ENCODE measurements around the gene HS2ST1.
"Not testable (repeated sequence)": the region's sequence is repeated elsewhere in the genome, so short reads cannot be mapped to it uniquely, and the experiment has no call there.

Gene HS2ST1

GRCh38 chr1:87062687-87063086 is 148.3 kb downstream of the HS2ST1 start:
- H3K27me3 ChIP-seq, result no peaks in the 10 kb centered on the region
- H3K36me3 ChIP-seq, result no peaks in the 10 kb centered on the region
- H3K4me1 ChIP-seq, result peaks cover 0 to 18% (median 2%) of the 10 kb centered on the region in 4 donors
- no peak for DNase-seq
- H3K9me3 ChIP-seq, result no peaks in the 10 kb centered on the region
- H3K4me3 ChIP-seq, result no peak overlapping the region
- intact Hi-C loops (cut with DNase I; ENCODE audit: low total_unique reads), result no loop called here
- no peak overlapping the region for H3K27ac ChIP-seq
- TF ChIP-seq, protein P1, sequence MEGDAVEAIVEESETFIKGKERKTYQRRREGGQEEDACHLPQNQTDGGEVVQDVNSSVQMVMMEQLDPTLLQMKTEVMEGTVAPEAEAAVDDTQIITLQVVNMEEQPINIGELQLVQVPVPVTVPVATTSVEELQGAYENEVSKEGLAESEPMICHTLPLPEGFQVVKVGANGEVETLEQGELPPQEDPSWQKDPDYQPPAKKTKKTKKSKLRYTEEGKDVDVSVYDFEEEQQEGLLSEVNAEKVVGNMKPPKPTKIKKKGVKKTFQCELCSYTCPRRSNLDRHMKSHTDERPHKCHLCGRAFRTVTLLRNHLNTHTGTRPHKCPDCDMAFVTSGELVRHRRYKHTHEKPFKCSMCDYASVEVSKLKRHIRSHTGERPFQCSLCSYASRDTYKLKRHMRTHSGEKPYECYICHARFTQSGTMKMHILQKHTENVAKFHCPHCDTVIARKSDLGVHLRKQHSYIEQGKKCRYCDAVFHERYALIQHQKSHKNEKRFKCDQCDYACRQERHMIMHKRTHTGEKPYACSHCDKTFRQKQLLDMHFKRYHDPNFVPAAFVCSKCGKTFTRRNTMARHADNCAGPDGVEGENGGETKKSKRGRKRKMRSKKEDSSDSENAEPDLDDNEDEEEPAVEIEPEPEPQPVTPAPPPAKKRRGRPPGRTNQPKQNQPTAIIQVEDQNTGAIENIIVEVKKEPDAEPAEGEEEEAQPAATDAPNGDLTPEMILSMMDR (IDR thresholded peaks at IDR 0.05), result no peak

- no peaks in the 10 kb centered on the region for H3K27me3 ChIP-seq
- no peaks in the 10 kb centered on the region for H3K9me3 ChIP-seq
- H3K4me1 ChIP-seq, result peaks cover 0 to 2% (median 0%) of the 10 kb centered on the region in 4 donors
- TF ChIP-seq, protein P1 (IDR thresholded peaks at IDR 0.05), result no peak
- H3K4me3 ChIP-seq, result no peak overlapping the region
- H3K27ac ChIP-seq, result no peak overlapping the region
- intact Hi-C loops (cut with DNase I; ENCODE audit: low total_unique reads), result no loop called here
- no peak for DNase-seq
- no peaks in the 10 kb centered on the region for H3K36me3 ChIP-seq
These were observed 149.9 kb downstream of the HS2ST1 start for GRCh38 chr1:87064309-87064708.

- intact Hi-C loops (cut with DNase I; ENCODE audit: low total_unique reads), result no loop called here
- no peaks in the 10 kb centered on the region for H3K36me3 ChIP-seq
- H3K9me3 ChIP-seq, result no peaks in the 10 kb centered on the region
- DNase-seq, result no peak
- no peak overlapping the region for H3K4me3 ChIP-seq
- TF ChIP-seq, protein P1 (IDR thresholded peaks at IDR 0.05), result no peak
- no peak overlapping the region for H3K27ac ChIP-seq
- no peaks in the 10 kb centered on the region for H3K27me3 ChIP-seq
- no peaks in the 10 kb centered on the region for H3K4me1 ChIP-seq
These were observed 150.6 kb downstream of the HS2ST1 start for GRCh38 chr1:87064986-87065385.

- intact Hi-C loops (cut with DNase I; ENCODE audit: low total_unique reads); DNase-seq: not testable (repeated sequence)
These were observed 152.3 kb downstream of the HS2ST1 start for GRCh38 chr1:87066708-87067107.

DNA sequence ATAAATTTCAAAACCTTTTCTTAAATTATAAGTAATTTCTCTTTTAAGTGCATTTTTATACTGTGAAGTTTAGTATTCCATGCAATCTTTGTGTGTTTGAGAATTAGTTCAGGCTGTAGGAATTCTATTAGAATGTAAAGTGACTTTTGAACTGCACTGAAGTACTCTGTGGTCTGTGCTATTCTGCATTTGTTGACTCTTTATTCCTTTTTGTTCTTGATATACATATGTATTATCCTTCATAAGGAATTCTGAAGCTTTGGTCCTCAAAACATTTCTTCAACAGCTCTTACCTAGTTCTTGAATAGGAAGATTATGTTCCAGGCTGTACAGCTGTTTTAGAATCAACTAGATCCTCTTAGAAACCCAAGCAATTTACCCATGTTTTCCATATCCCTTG is 158.0 kb downstream of the HS2ST1 start:
- H3K27ac ChIP-seq, result no peak overlapping the region

More at GRCh38 chr1:87066708-87067107, 152.3 kb downstream of the HS2ST1 start:
- not testable (repeated sequence) for H3K4me3 ChIP-seq, H3K36me3 ChIP-seq, H3K4me1 ChIP-seq, H3K9me3 ChIP-seq, H3K27ac ChIP-seq, H3K27me3 ChIP-seq

DNA sequence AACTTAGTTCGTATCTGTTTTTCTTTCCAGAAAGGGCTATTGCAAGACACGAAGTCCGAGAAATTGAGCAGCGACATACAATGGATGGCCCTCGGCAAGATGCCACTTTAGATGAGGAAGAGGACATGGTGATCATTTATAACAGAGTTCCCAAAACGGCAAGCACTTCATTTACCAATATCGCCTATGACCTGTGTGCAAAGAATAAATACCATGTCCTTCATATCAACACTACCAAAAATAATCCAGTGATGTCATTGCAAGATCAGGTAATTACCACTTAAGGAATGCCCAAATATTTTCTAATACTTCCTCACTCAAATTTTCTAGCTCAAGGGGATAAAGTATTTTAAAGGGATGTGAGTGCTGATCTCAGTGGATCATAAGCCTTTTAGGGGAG is 158.5 kb downstream of the HS2ST1 start:
- intact Hi-C loops (cut with DNase I; ENCODE audit: low total_unique reads), result no loop called here
- H3K27me3 ChIP-seq, result no peaks in the 10 kb centered on the region
- no peak for DNase-seq
- H3K27ac ChIP-seq, result no peak overlapping the region
- no peaks in the 10 kb centered on the region for H3K36me3 ChIP-seq
- no peaks in the 10 kb centered on the region for H3K9me3 ChIP-seq
- H3K4me1 ChIP-seq, result peaks cover 0 to 10% (median 0%) of the 10 kb centered on the region in 4 donors
- TF ChIP-seq, protein P1 (IDR thresholded peaks at IDR 0.05), result no peak
- no peak overlapping the region for H3K4me3 ChIP-seq

More for the DNA sequence above, 158.0 kb downstream of the HS2ST1 start:
- Histone ChIP-seq H3K36me3 (no peaks in the 10 kb centered on the region), H3K9me3 (no peaks in the 10 kb centered on the region), H3K4me1 (peaks cover 0 to 10% (median 0%) of the 10 kb centered on the region in 4 donors), H3K27me3 (no peaks in the 10 kb centered on the region), H3K4me3 (no peak overlapping the region)
- TF ChIP-seq, protein P1 (IDR thresholded peaks at IDR 0.05), result no peak
- intact Hi-C loops (cut with DNase I; ENCODE audit: low total_unique reads), result no loop called here
- no peak for DNase-seq
